Effector memory CD4-positive, alpha-beta T cell (primary cell): ENCODE measurements around the gene PCNX3.

ENCODE experiments used
- DNase-seq, 3 donors: peaks; one replicate each; pipeline ENCODE4 v3.0.0-alpha.2; 2020
- H3K27ac ChIP-seq: 2 replicates; pipeline ENCODE4 v1.7.0; 2013; ENCODE audit warnings: mild to moderate bottlenecking, low read length, moderate library complexity; ENCODE audit not compliant: insufficient read depth, poor library complexity, severe bottlenecking
- H3K27me3 ChIP-seq: replicated peaks from 2 replicates; pipeline ENCODE4 v1.7.0; 2013; ENCODE audit warnings: mild to moderate bottlenecking, low read length; ENCODE audit not compliant: insufficient read depth, control insufficient read depth, poor library complexity, severe bottlenecking
- H3K36me3 ChIP-seq: 2 replicates; pipeline ENCODE4 v1.7.0; 2013; ENCODE audit warnings: mild to moderate bottlenecking, low read length, moderate library complexity; ENCODE audit not compliant: control insufficient read depth, insufficient read depth
- H3K4me1 ChIP-seq: 2 replicates; pipeline ENCODE4 v1.7.0; 2013; ENCODE audit warnings: low read length, mild to moderate bottlenecking; ENCODE audit not compliant: control insufficient read depth, insufficient read depth, poor library complexity, severe bottlenecking
- H3K4me3 ChIP-seq: 2 replicates; pipeline ENCODE4 v1.7.0; 2013; ENCODE audit warnings: low read length, low read depth, mild to moderate bottlenecking; ENCODE audit not compliant: insufficient read depth, poor library complexity, severe bottlenecking
- H3K9me3 ChIP-seq: 2 replicates; pipeline ENCODE4 v1.7.0; 2013; ENCODE audit warnings: mild to moderate bottlenecking, low read length, moderate library complexity; ENCODE audit not compliant: control insufficient read depth

PCNX3 gene

DNA sequence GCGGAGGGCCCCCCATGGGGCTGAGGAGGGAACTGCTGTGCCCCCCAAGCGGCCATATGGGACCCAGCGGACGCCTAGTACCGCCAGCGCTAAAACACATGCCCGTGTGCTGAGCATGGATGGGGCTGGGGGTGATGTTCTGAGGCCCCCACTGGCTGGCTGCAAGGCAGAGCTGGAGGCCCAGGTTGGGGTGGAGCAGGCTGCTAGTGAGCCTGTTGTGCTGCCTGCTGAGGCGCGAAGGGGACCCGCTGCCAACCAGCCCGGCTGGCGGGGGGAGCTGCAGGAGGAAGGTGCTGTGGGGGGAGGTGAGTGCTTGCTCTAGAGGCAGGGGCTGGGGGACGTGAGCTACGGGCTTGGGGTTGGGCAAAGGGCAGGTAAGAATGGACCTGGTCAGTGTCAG is 3.2 kb downstream of the PCNX3 start:
- no peak overlapping the region for H3K4me3 ChIP-seq
- H3K9me3 ChIP-seq, result no peaks in the 10 kb centered on the region
- peaks cover 14% of the 10 kb centered on the region for H3K4me1 ChIP-seq
- no peaks in the 10 kb centered on the region for H3K27me3 ChIP-seq
- H3K27ac ChIP-seq, result no peak overlapping the region
- no peak for DNase-seq
- peaks cover 51% of the 10 kb centered on the region for H3K36me3 ChIP-seq

- DNase-seq, result no peak
- H3K27me3 ChIP-seq, result no peaks in the 10 kb centered on the region
- peaks cover 13% of the 10 kb centered on the region for H3K4me1 ChIP-seq
- H3K9me3 ChIP-seq, result no peaks in the 10 kb centered on the region
- H3K4me3 ChIP-seq, result no peak overlapping the region
- H3K36me3 ChIP-seq, result peaks cover 57% of the 10 kb centered on the region
- no peak overlapping the region for H3K27ac ChIP-seq
These were observed 3.8 kb downstream of the PCNX3 start for GRCh38 chr11:65619281-65619928.

DNA sequence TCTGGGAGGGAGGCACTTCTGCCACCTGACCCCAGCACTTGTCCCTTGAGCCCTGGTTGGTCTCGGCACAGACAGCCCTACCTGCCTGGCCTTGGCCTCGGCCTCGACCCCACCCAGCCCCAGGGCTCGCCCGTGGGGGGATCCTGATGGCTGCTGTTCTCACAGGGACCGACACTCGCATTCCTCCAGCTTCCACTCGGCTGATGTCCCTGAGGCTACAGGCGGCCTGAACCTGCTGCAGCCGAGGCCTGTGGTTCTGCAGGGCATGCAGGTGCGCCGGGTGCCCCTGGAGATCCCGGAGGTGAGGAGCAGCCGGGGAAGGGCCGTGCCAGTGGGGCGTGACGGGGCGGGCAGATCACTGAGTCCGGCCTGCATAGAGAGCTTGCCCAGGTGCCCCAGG is 5.1 kb downstream of the PCNX3 start:
- Histone ChIP-seq H3K9me3 (no peaks in the 10 kb centered on the region), H3K27ac (no peak overlapping the region), H3K36me3 (peaks cover 67% of the 10 kb centered on the region), H3K4me1 (peaks cover 13% of the 10 kb centered on the region), H3K4me3 (no peak overlapping the region), H3K27me3 (no peaks in the 10 kb centered on the region)
- DNase-seq, result no peak

- Histone ChIP-seq H3K4me1 (peaks cover 10% of the 10 kb centered on the region), H3K36me3 (peaks cover 75% of the 10 kb centered on the region), H3K27ac (no peak overlapping the region), H3K27me3 (no peaks in the 10 kb centered on the region), H3K4me3 (no peak overlapping the region), H3K9me3 (no peaks in the 10 kb centered on the region)
- no peak for DNase-seq
These were observed 5.9 kb downstream of the PCNX3 start for GRCh38 chr11:65621460-65621859.

DNA sequence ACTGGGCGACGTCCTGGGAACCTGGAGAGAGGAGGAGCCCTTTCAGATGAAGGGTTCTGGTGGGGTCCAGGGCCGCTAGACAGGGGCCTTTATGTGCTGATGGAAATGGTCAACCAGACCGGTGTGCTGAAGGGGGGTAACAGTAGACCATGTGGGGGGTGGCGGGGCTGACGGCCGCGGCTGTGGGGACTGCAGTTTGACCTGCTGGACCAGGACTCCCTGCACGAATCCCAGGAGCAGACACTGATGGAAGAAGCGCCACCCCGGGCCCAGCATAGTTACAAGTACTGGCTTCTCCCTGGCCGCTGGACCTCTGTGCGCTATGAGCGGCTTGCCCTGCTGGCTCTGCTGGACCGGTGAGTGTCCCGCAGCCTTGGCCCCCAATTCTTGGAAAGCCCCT is 6.4 kb downstream of the PCNX3 start:
- Histone ChIP-seq H3K36me3 (peaks cover 80% of the 10 kb centered on the region), H3K9me3 (no peaks in the 10 kb centered on the region), H3K27ac (no peak overlapping the region), H3K27me3 (no peaks in the 10 kb centered on the region), H3K4me3 (no peak overlapping the region), H3K4me1 (peaks cover 5% of the 10 kb centered on the region)
- no peak for DNase-seq

- DNase-seq, result no peak
- Histone ChIP-seq H3K36me3 (peaks cover 80% of the 10 kb centered on the region), H3K4me1 (no peaks in the 10 kb centered on the region)
These were observed 7.6 kb downstream of the PCNX3 start for GRCh38 chr11:65623177-65623576.

DNA sequence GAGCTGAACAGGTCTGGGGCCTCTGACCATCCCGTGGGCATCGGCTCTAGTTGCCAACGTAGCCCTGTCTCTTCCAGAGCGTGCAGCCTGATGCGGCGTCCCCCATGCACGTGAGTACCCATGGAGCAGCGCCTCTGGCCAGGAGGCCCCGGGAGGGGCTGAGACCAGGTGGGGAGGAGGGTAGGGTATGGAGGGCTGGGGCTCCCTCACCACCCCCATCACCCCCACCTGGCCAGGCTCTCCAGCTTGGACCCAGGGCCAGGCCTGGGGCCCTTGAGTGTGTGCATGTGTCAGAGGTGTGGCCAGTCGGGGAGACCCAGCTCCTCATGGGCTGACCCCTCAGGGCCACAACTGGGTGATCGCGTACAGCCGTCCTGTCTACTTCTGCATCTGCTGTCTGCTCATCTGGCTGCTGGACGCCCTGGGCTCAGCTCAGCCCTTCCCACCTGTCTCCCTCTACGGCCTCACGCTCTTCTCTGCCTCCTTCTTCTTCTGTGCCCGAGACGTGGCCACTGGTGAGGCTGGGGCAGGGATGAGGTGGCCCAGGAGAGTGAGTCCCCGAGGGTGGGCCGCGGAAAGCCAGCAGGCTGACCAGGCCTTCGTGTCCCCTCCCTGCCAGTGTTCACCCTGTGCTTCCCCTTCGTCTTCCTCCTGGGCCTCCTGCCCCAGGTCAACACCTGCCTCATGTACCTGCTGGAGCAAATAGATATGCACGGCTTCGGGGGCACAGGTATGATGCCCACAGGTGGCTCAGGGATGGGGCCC is 8.5 kb downstream of the PCNX3 start:
- DNase-seq, result no peak
- peaks cover 80% of the 10 kb centered on the region for H3K36me3 ChIP-seq
- no peaks in the 10 kb centered on the region for H3K9me3 ChIP-seq
- H3K27ac ChIP-seq, result peak overlapping the region; percentile 22
- H3K4me1 ChIP-seq, result no peaks in the 10 kb centered on the region
- H3K27me3 ChIP-seq, result no peaks in the 10 kb centered on the region
- H3K4me3 ChIP-seq, result no peak overlapping the region

More at GRCh38 chr11:65623177-65623576, 7.6 kb downstream of the PCNX3 start:
- H3K27me3 ChIP-seq, result no peaks in the 10 kb centered on the region
- H3K27ac ChIP-seq, result no peak overlapping the region
- no peak overlapping the region for H3K4me3 ChIP-seq
- no peaks in the 10 kb centered on the region for H3K9me3 ChIP-seq

DNA sequence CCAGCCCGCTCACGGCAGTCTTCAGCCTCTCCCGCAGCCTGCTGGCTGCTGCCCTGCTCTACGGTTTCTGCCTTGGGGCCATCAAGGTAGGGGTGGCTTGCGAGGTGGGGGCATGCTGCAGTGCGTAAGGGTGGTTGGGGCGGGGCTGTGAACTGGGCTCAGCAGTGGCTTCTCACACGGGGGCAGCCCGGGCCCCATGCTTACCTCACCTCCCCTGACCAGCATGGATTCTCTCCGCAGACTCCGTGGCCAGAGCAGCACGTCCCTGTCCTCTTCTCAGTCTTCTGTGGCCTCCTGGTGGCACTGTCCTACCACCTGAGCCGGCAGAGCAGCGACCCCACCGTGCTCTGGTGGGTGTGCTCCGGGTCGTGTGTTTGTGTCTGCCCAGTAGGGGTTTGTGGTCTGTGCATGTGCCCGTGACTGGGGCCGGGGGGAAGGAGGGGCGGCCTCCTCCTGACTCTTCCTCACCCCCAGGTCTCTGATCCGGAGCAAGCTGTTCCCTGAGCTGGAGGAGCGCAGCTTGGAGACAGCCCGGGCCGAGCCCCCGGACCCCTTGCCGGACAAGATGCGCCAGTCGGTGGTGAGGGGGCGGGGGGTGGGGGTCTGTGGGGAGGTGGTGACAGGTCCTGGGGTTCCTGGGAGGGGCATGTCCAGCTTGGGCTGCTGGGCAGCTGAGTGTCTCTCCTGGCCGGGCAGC is 9.5 kb downstream of the PCNX3 start:
- H3K36me3 ChIP-seq, result peaks cover 80% of the 10 kb centered on the region

DNA sequence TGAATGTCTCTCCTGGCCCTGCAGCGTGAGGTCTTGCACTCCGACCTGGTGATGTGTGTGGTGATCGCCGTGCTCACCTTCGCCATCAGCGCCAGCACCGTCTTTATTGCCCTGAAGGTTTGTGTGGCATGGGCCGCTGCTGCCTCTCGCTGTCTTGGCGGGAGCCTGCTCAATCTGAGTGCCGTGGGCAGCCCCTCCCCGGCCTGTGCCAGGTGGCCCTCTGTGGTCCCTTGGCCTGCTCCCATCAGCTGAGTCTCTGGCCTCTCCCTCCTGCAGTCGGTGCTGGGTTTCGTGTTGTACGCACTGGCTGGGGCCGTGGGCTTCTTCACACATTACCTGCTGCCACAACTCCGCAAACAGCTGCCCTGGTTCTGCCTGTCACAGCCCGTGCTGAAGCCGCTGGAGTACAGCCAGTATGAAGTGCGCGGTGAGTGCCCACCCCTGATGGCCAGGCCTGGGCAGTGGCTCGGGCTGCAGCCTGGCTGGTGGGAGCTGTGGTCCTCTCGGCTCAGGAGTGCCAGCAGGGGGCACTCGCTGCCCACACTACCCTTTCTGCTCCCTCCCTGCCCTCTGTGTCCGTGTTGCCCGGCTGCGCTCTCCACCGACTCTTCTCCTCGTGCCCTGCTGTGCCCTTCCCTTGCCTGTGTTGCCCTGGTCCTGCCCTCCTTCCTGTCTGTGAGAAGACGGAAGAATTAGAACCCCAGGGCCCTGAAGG is 10.2 kb downstream of the PCNX3 start:
- Histone ChIP-seq H3K36me3 (peaks cover 80% of the 10 kb centered on the region), H3K27ac (no peak overlapping the region), H3K4me3 (no peak overlapping the region), H3K9me3 (no peaks in the 10 kb centered on the region), H3K27me3 (no peaks in the 10 kb centered on the region), H3K4me1 (no peaks in the 10 kb centered on the region)
- peak; percentile 32 to 36 (median 33) for DNase-seq

More for the DNA sequence above, 9.5 kb downstream of the PCNX3 start:
- Histone ChIP-seq H3K27ac (no peak overlapping the region), H3K4me1 (no peaks in the 10 kb centered on the region), H3K4me3 (no peak overlapping the region), H3K27me3 (no peaks in the 10 kb centered on the region), H3K9me3 (no peaks in the 10 kb centered on the region)
- no peak for DNase-seq
